H9 (cell line): ENCODE measurements around the gene KCTD20. TPM values are rescaled to one million over a fixed set of nuclear protein-coding genes. Genes with fewer than 3 reads are reported as not detected.

ENCODE experiments used
- DNase-seq: peaks from one replicate; pipeline ENCODE4 v3.0.0-alpha.2; 2017
- H2AFZ ChIP-seq: one replicate; pipeline ENCODE4 v1.6.1; 2013; ENCODE audit warnings: mild to moderate bottlenecking, low read length, control low read depth, moderate library complexity
- H2AK5ac ChIP-seq: 2 replicates; pipeline ENCODE4 v1.6.1; 2013; ENCODE audit warnings: low read length, control low read depth, mixed read lengths; ENCODE audit not compliant: insufficient read length
- H2BK120ac ChIP-seq: one replicate; pipeline ENCODE4 v1.6.1; 2013; ENCODE audit warnings: low read depth, mild to moderate bottlenecking, low read length, control low read depth, inconsistent platforms; ENCODE audit not compliant: poor library complexity, severe bottlenecking
- H2BK12ac ChIP-seq: 2 replicates; pipeline ENCODE4 v1.6.1; 2013; ENCODE audit warnings: low read length, control low read depth, mixed read lengths, low read depth; ENCODE audit not compliant: insufficient read length
- H2BK15ac ChIP-seq: 2 replicates; pipeline ENCODE4 v1.6.1; 2013; ENCODE audit warnings: low read depth, low read length, control low read depth
- H2BK20ac ChIP-seq: one replicate; pipeline ENCODE4 v1.6.1; 2013; ENCODE audit warnings: low read depth, mild to moderate bottlenecking, low read length, control low read depth, inconsistent platforms; ENCODE audit not compliant: poor library complexity, severe bottlenecking
- H2BK5ac ChIP-seq: 2 replicates; pipeline ENCODE4 v1.6.1; 2013; ENCODE audit warnings: low read length, control low read depth, mixed read lengths; ENCODE audit not compliant: insufficient read length
- H3K14ac ChIP-seq: 2 replicates; pipeline ENCODE4 v1.6.1; 2013; ENCODE audit warnings: low read length, control low read depth; ENCODE audit not compliant: insufficient read depth
- H3K18ac ChIP-seq: 2 replicates; pipeline ENCODE4 v1.6.1; 2013; ENCODE audit warnings: low read depth, mild to moderate bottlenecking, mixed read lengths, low read length, control low read depth; ENCODE audit not compliant: insufficient read length
- H3K23ac ChIP-seq: 2 replicates; pipeline ENCODE4 v1.6.1; 2013; ENCODE audit warnings: low read length, control low read depth, mixed read lengths, low read depth; ENCODE audit not compliant: insufficient read length
- H3K23me2 ChIP-seq: 2 replicates; pipeline ENCODE4 v1.6.1; 2013; ENCODE audit warnings: low read depth, mild to moderate bottlenecking, mixed read lengths, low read length, control low read depth; ENCODE audit not compliant: insufficient read length, poor library complexity, severe bottlenecking
- H3K27ac ChIP-seq: 2 replicates; pipeline ENCODE4 v1.5.1; 2013; ENCODE audit warnings: low read length, control low read depth, mixed read lengths, low read depth; ENCODE audit not compliant: insufficient read length
- H3K27me3 ChIP-seq: 2 replicates; pipeline ENCODE4 v1.6.1; 2013; ENCODE audit warnings: low read length, control low read depth, inconsistent platforms; ENCODE audit not compliant: insufficient read depth
- H3K4ac ChIP-seq: 2 replicates; pipeline ENCODE4 v1.6.1; 2013; ENCODE audit warnings: low read depth, mild to moderate bottlenecking, control low read depth, inconsistent platforms, low read length, moderate library complexity
- H3K4me1 ChIP-seq: 2 replicates; pipeline ENCODE4 v1.6.1; 2013; ENCODE audit warnings: low read length, control low read depth, inconsistent platforms; ENCODE audit not compliant: insufficient read depth
- H3K4me2 ChIP-seq: 2 replicates; pipeline ENCODE4 v1.6.1; 2013; ENCODE audit warnings: low read length, control low read depth, mixed read lengths; ENCODE audit not compliant: insufficient read length, insufficient read depth
- H3K56ac ChIP-seq: 2 replicates; pipeline ENCODE4 v1.6.1; 2013; ENCODE audit warnings: low read depth, mild to moderate bottlenecking, mixed read lengths, low read length, control low read depth; ENCODE audit not compliant: insufficient read length
- H3K79me1 ChIP-seq: 2 replicates; pipeline ENCODE4 v1.6.1; 2013; ENCODE audit warnings: low read depth, mild to moderate bottlenecking, moderate library complexity, low read length, control low read depth, inconsistent platforms; ENCODE audit not compliant: insufficient read depth, poor library complexity, severe bottlenecking
- H3K79me2 ChIP-seq: 2 replicates; pipeline ENCODE4 v1.6.1; 2013; ENCODE audit warnings: low read length, control low read depth, inconsistent platforms; ENCODE audit not compliant: insufficient read depth
- H3K9ac ChIP-seq: 2 replicates; pipeline ENCODE4 v1.6.1; 2013; ENCODE audit warnings: low read length, control low read depth, mixed read lengths; ENCODE audit not compliant: insufficient read length; ENCODE audit errors: extremely low read depth
- H3K9me3 ChIP-seq: one replicate; pipeline ENCODE4 v1.6.1; 2013; ENCODE audit warnings: low read depth, low read length, inconsistent platforms; ENCODE audit not compliant: control insufficient read depth
- H3T11ph ChIP-seq: one replicate; pipeline ENCODE4 v1.6.1; 2013; ENCODE audit warnings: mild to moderate bottlenecking, low read length, control low read depth, inconsistent platforms
- H4K20me1 ChIP-seq: one replicate; pipeline ENCODE4 v1.6.1; 2013; ENCODE audit not compliant: control insufficient read depth, insufficient read length, insufficient read depth
- H4K5ac ChIP-seq: 2 replicates; pipeline ENCODE4 v1.6.1; 2013; ENCODE audit warnings: low read depth, mild to moderate bottlenecking, mixed read lengths, low read length, control low read depth; ENCODE audit not compliant: insufficient read length
- H4K8ac ChIP-seq: replicated peaks from 2 replicates; pipeline ENCODE4 v1.6.1; 2013; ENCODE audit warnings: low read length, control low read depth, mixed read lengths, low read depth; ENCODE audit not compliant: insufficient read length
- H4K91ac ChIP-seq: 2 replicates; pipeline ENCODE4 v1.6.1; 2013; ENCODE audit warnings: low read depth, mild to moderate bottlenecking, moderate library complexity, mixed read lengths, low read length, control low read depth; ENCODE audit not compliant: insufficient read length
- H3K27ac Mint-ChIP-seq, 3 experiments: 2 replicates in 2 of 3; 3 replicates in 1 of 3; pipeline ENCODE4 v1.8.0; 2020 to 2021; ENCODE audit warnings: mixed read lengths in 3 of 3, mild to moderate bottlenecking in 1 of 3, moderate library complexity in 1 of 3
- H3K27me3 Mint-ChIP-seq: 2 replicates; pipeline ENCODE4 v1.8.0; 2021; ENCODE audit warnings: low read depth, mild to moderate bottlenecking, moderate library complexity, mixed read lengths
- H3K36me3 Mint-ChIP-seq, 3 experiments: 2 replicates in 2 of 3; 3 replicates in 1 of 3; pipeline ENCODE4 v1.8.0; 2020 to 2021; ENCODE audit warnings: low read depth in 3 of 3, mixed read lengths in 3 of 3; ENCODE audit not compliant: insufficient read depth in 1 of 3
- H3K4me1 Mint-ChIP-seq, 2 experiments: 2 replicates each; pipeline ENCODE4 v1.8.0; 2020; ENCODE audit warnings: mixed read lengths in 2 of 2
- H3K4me3 Mint-ChIP-seq, 2 experiments: 2 replicates in 1 of 2; 3 replicates in 1 of 2; pipeline ENCODE4 v1.8.0; 2020 to 2021; ENCODE audit warnings: mild to moderate bottlenecking in 2 of 2, mixed read lengths in 2 of 2, moderate library complexity in 1 of 2
- H3K9me3 Mint-ChIP-seq, 2 experiments: 2 replicates in 1 of 2; 3 replicates in 1 of 2; pipeline ENCODE4 v1.8.0; 2020; ENCODE audit warnings: mild to moderate bottlenecking in 2 of 2, mixed read lengths in 2 of 2, moderate library complexity in 1 of 2
- CTCF ChIP-seq: fragments of 200-600 bp; sonication (generic); conservative IDR thresholded peaks from 3 replicates; pipeline ENCODE4 v1.8.0; 2021; ENCODE audit warnings: antibody characterized with exemption, mild to moderate bottlenecking
- total RNA-seq: library from RNA; stranded (reverse); gene quantifications from 2 replicates; pipeline ENCODE4 v1.2.1, GENCODE V29; 2021

The KCTD20 gene
- total RNA-seq, 1 experiment from 2014 or later: 22.6 TPM

- Mint-ChIP-seq H3K36me3 (peaks cover 0 to 2% (median 0%) of the 10 kb centered on the region in 3 experiments; a peak in 2 of 7 replicates), H3K27me3 (no peaks in the 10 kb centered on the region), H3K4me1 (peaks cover 9 to 15% of the 10 kb centered on the region in 2 experiments), H3K4me3 (no peak overlapping the region), H3K27ac (no peak overlapping the region), H3K9me3 (no peaks in the 10 kb centered on the region)
- Histone ChIP-seq H4K20me1 (no peaks in the 10 kb centered on the region), H2BK20ac (no peak overlapping the region), H3K9ac (no peak overlapping the region), H3K79me2 (peaks cover 14% of the 10 kb centered on the region; the same call in 1 of the 2 replicates), H4K91ac (no peak overlapping the region), H2BK5ac (no peak overlapping the region), H3K23me2 (no peaks in the 10 kb centered on the region), H2BK15ac (no peak overlapping the region), H3K79me1 (peaks cover 10% of the 10 kb centered on the region), H3K9me3 (no peaks in the 10 kb centered on the region), H3K27ac (no peak overlapping the region), H2AK5ac (no peak overlapping the region), H2BK12ac (no peak overlapping the region), H3K4me1 (no peaks in the 10 kb centered on the region), H2AFZ (no peak overlapping the region), H3T11ph (no peak overlapping the region), H3K4ac (no peak overlapping the region), H3K18ac (no peak overlapping the region), H4K5ac (no peak overlapping the region), H3K27me3 (no peaks in the 10 kb centered on the region), H3K14ac (no peak overlapping the region), H3K56ac (no peak overlapping the region), H4K8ac (no peak overlapping the region), H2BK120ac (no peak overlapping the region), H3K4me2 (no peak overlapping the region), H3K23ac (no peak overlapping the region)
- no peak for TF ChIP-seq CTCF
- no peak for DNase-seq
Measured at GRCh38 chr6:36459501-36459900, 16.7 kb downstream of the KCTD20 start.
